Stimulated activated CD8-positive, alpha-beta memory T cell treated with anti-CD3 and anti-CD28 coated beads, Interleukin-7, amount 100 ng/mL, for 24 hours (primary cell): ENCODE measurements around the gene FAM180A.

ENCODE experiments used
- DNase-seq: peaks from one replicate; pipeline ENCODE4 v3.0.0-alpha.2; 2020; ENCODE audit warnings: low read depth

Gene FAM180A

GRCh38 chr7:135771961-135772638 lies 23.5 kb upstream of the FAM180A start:
- DNase-seq: no peak

GRCh38 chr7:135771051-135771450 lies 22.4 kb upstream of the FAM180A start:
- DNase-seq: no peak

GRCh38 chr7:135770139-135770710 lies 21.6 kb upstream of the FAM180A start:
- DNase-seq: no peak

GRCh38 chr7:135769005-135769802 lies 20.6 kb upstream of the FAM180A start:
- no peak for DNase-seq

- DNase-seq: no peak
These were observed 19.9 kb upstream of the FAM180A start for GRCh38 chr7:135768467-135768866.

- DNase-seq: no peak
These were observed 19.5 kb upstream of the FAM180A start for GRCh38 chr7:135768064-135768463.

GRCh38 chr7:135763261-135763660 lies 14.6 kb upstream of the FAM180A start:
- DNase-seq: no peak

GRCh38 chr7:135761751-135762488 lies 13.3 kb upstream of the FAM180A start:
- no peak for DNase-seq

GRCh38 chr7:135759532-135759931 lies 10.9 kb upstream of the FAM180A start:
- DNase-seq: no peak

GRCh38 chr7:135758531-135758932 lies 9.9 kb upstream of the FAM180A start:
- DNase-seq: no peak

- no peak for DNase-seq
These were observed 9.3 kb upstream of the FAM180A start for GRCh38 chr7:135757719-135758411.

- DNase-seq: no peak
These were observed 7.6 kb upstream of the FAM180A start for GRCh38 chr7:135756191-135756590.

- DNase-seq: no peak
These were observed 6.7 kb upstream of the FAM180A start for GRCh38 chr7:135755351-135755753.

- DNase-seq: no peak
These were observed 5.2 kb upstream of the FAM180A start for GRCh38 chr7:135753616-135754413.

- no peak for DNase-seq
These were observed 1.2 kb downstream of the FAM180A start for GRCh38 chr7:135747366-135747765.

- no peak for DNase-seq
These were observed 2.8 kb downstream of the FAM180A start for GRCh38 chr7:135745703-135746312.

- no peak for DNase-seq
These were observed 3.5 kb downstream of the FAM180A start for GRCh38 chr7:135744938-135745702.

- no peak for DNase-seq
These were observed 4.5 kb downstream of the FAM180A start for GRCh38 chr7:135743907-135744731.

GRCh38 chr7:135742371-135742770 lies 6.2 kb downstream of the FAM180A start:
- DNase-seq: no peak
